IMR-90 (cell line): Measurements from ENCODE around the gene CSH2.

Source experiments
- BHLHE40 ChIP-seq: fragments of 150-350 bp; IDR thresholded peaks from 2 replicates; pipeline ENCODE4 v1.6.1; 2016; ENCODE audit warnings: mild to moderate bottlenecking, low read depth, low read length
- CEBPB ChIP-seq: IDR thresholded peaks from 2 replicates; pipeline ENCODE4 v1.6.1; 2012; ENCODE audit warnings: low read depth, low read length, improper control_type of control experiment
- CHD1 ChIP-seq: IDR thresholded peaks from 2 replicates; pipeline ENCODE4 v1.6.1; 2012; ENCODE audit warnings: low read depth, low read length, improper control_type of control experiment
- CTCF ChIP-seq: conservative IDR thresholded peaks from 2 replicates; pipeline ENCODE4 v1.5.1; 2012; ENCODE audit warnings: mild to moderate bottlenecking, low read depth, low read length, improper control_type of control experiment
- MAZ ChIP-seq: IDR thresholded peaks from 2 replicates; pipeline ENCODE4 v1.6.1; 2012; ENCODE audit warnings: low read depth, mild to moderate bottlenecking, low read length, improper control_type of control experiment, moderate library complexity, borderline replicate concordance
- MXI1 ChIP-seq: IDR thresholded peaks from 2 replicates; pipeline ENCODE4 v1.6.1; 2012; ENCODE audit warnings: low read depth, mild to moderate bottlenecking, low read length, moderate library complexity, borderline replicate concordance
- NFE2L2 ChIP-seq: fragments of 150-350 bp; IDR thresholded peaks from 2 replicates; pipeline ENCODE4 v1.6.1; 2016; ENCODE audit warnings: low read depth, mild to moderate bottlenecking, low read length
- POLR2A ChIP-seq: IDR thresholded peaks from 2 replicates; pipeline ENCODE4 v1.6.1; 2012; ENCODE audit warnings: mild to moderate bottlenecking, low read depth, low read length
- RAD21 ChIP-seq: IDR thresholded peaks from 2 replicates; pipeline ENCODE4 v1.6.1; 2012; ENCODE audit warnings: low read length, improper control_type of control experiment
- RCOR1 ChIP-seq: IDR thresholded peaks from 2 replicates; pipeline ENCODE4 v1.6.1; 2012; ENCODE audit warnings: mild to moderate bottlenecking, low read length, improper control_type of control experiment; ENCODE audit not compliant: insufficient replicate concordance
- RFX5 ChIP-seq: IDR thresholded peaks from 2 replicates; pipeline ENCODE4 v1.8.0; 2012; ENCODE audit warnings: low read depth, mild to moderate bottlenecking, low read length, moderate library complexity
- SMC3 ChIP-seq: fragments of 150-350 bp; IDR thresholded peaks from 2 replicates; pipeline ENCODE4 v1.6.1; 2016; ENCODE audit warnings: low read depth, mild to moderate bottlenecking, antibody characterized with exemption, low read length, moderate library complexity

GRCh38 chr17:63827002-63827800 is 46.3 kb downstream of the CSH2 start, which contains the start of the genes FTSJ3 and PSMC5:
- TF ChIP-seq CTCF (peak; percentile 27), SMC3 (no peak), MAZ (no peak), POLR2A (peak; percentile 88), MXI1 (peak; percentile 84), CEBPB (0 out of 2 replicates have a peak, but pooled peaks have one; percentile 23), BHLHE40 (no peak), NFE2L2 (peak; percentile 69; the same call in 1 of the 2 replicates), RAD21 (no peak), RCOR1 (no peak), CHD1 (no peak), RFX5 (no peak)
